ENCODE measurements around the gene RIIAD1. TPM values are rescaled to one million over a fixed set of nuclear protein-coding genes. Genes with fewer than 3 reads are reported as not detected.

The RIIAD1 gene
- total RNA-seq, 2 experiments from 2014 or later: not detected

Other genes starting within 250 kb of the RIIAD1 start
- under 1 TPM; 0.43 to 0.96 TPM for gene CGN, start 210.1 kb upstream of the RIIAD1 start, total RNA-seq
- gene TUFT1, start 181.2 kb upstream of the RIIAD1 start, total RNA-seq: 1 to 10 TPM; 4.5 to 4.9 TPM
- gene SNX27, start 109.5 kb upstream of the RIIAD1 start, total RNA-seq: 10 to 100 TPM; 28.9 to 29.6 TPM
- gene CELF3, start 4.7 kb upstream of the RIIAD1 start, total RNA-seq: not detected
- 10 to 100 TPM; 97.9 to 98.9 TPM for gene MRPL9, start 42.0 kb downstream of the RIIAD1 start, total RNA-seq
- 10 to 100 TPM; 27.1 to 30.9 TPM for gene TDRKH, start 69.0 kb downstream of the RIIAD1 start, total RNA-seq
- gene LINGO4, start 83.9 kb downstream of the RIIAD1 start, total RNA-seq: 1 to 10 TPM; 1.2 to 1.3 TPM
- 10 to 100 TPM; 25.4 to 25.8 TPM for gene RORC, start 110.3 kb downstream of the RIIAD1 start, total RNA-seq
- gene C2CD4D, start 118.3 kb downstream of the RIIAD1 start, total RNA-seq: 1 to 10 TPM; 3.0 to 3.7 TPM
- not detected for gene THEM5, start 132.2 kb downstream of the RIIAD1 start, total RNA-seq
- gene THEM4, start 188.0 kb downstream of the RIIAD1 start, total RNA-seq: 10 to 100 TPM; 26.3 to 28.6 TPM